ENCODE results near the gene POLR1D.

The POLR1D gene

DNA sequence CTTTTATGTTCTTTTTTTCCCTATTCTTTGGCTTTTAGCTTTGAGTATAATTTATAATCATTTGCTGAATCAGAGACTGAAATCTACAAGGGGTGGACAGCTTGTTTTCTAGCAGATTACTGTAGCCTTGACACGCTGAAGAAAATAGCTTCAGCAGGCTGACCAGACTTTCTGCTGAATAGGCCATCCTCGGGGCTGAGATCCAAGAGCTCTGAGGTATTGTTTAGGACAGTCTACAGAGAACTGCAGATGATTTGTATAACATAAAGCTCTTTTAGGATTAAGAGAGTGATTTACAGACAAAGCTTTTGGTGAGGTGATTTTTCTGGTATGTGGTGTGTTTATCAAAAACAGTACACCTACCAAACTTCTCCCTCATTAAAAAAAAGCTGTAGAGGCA lies 16.8 kb downstream of the POLR1D start:
- DNase-seq (ENCODE audit: low read depth in 3 of 3): no peak

DNA sequence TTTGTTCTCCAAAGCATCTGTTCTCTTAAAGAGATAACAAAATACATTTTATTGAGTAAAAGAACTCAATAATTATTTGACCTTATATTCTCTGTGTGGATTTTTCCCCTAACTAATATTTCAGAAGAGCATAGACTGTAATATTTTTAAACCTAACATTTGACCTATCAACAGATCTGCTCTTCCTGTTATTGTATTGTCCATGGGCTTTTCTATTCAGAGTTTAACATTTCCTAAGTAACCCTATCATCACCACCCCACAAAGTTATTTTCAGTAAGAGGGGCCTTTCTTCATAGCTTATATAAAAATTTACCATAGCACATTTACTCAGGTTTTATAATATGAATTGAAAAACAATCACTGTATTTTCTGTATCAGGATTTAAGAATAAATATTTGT lies 17.5 kb downstream of the POLR1D start:
- no peak for DNase-seq (ENCODE audit: low read depth in 3 of 3)

DNA sequence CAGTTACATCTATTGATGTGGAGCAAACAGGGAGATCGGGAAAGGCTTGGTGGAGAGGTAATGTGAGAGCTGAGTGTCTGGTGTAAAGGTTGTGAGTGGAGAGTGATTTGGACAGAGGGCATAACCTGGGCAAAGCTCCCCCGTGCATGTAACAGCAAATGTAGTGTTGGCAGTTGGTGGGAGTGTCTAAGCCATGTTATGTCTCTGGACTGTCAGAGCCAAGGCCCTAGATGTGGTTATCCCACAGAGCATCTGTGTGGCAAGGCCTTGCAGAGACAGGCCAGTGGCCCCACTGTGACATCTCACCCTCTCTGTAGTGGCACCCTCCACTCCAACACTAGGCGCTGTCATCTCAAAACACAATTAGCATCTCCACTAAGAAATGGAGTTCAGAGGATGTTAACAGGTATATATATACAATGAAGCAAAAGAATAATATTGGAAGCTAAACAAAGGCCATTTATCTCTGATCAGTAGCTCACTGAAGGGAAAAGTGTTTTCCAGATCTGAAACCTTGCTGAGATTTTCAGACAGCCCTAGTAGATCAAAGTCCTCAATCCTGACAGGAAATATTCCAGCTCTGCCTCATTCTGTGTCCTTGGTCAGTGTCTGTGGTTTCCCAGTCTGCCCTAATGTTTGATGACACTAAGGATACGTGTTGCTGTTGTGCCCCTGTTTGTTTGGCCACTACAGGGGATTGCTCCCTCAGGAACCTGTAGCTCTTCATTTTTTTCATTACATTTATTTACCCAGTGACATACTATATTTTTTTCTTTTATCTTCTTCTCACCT lies 20.2 kb downstream of the POLR1D start:
- DNase-seq (ENCODE audit: low read depth in 3 of 3): no peak

DNA sequence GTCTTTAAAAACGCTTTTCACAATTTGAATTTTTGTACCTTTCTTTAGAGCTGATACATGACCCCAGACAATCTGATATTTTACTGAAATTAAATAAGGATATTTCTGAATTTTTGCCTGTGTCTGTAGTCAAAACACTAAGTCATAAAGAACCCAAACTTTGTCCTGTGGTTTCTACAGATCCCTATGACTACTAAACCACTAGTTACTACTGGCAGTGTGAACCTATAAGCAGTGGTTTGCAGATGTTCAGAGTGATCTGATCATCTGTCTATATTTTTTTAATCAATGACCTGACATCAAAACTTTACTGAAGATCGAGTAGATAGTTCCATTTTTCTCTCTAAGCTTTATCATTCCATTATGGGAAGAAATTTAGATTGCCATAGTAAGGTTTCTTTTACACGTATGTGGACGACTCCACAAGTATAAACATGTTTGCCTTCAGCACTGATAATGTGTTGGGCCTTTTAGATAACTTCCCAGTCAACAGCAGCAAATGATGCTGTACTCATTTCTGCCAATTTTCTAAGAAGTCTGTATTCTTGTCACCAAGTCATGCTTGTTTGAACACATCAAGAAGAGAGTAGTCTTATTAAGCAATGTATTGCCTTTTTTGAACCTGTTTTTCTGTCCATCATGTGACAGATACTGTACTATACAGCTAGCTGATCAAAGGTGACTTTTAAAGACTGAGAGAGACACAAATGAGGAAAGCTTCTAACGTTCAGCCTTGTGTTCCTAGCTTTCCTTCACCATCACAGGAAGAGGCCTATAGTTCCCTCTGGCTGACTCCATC lies 21.8 kb downstream of the POLR1D start:
- no peak for DNase-seq (ENCODE audit: low read depth in 3 of 3)

DNA sequence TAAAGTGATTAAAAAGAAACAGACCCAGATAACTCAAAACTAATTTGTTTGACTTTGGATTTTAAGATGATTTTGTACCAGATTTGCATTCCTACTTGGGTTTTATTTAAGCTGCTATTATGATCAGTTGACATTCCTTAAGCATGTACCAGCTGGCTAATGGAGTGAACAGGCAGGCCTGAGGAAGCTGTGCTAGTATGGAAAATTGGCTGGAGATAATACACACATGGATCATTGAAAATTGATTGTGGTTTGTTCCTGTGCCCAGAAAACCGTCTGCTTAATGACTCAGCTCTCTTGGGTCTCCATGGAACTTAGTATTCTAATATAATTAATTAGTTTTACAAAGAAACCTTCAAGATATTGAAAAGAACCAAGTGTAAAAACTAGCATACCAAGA lies 22.6 kb downstream of the POLR1D start:
- DNase-seq (ENCODE audit: low read depth in 3 of 3): no peak

DNA sequence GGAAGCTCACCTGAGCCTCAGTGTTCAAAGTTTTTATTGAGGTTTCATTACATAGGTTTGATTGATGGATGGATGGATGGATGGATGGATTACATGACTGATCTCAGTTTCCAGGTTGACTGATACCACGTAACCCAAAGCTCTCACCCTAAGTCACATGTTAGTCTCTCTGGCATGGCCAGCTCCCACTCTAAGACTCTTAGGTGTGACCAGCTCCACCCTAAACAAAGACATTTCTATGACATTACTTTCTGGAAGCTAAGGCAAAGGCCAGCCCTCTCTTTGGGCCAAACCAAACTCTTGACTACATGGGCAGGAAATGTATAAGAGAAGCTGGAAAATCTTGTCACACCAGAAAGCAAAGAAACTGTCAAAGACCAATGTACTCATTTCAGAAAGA lies 28.6 kb downstream of the POLR1D start:
- DNase-seq (ENCODE audit: low read depth in 3 of 3): no peak

DNA sequence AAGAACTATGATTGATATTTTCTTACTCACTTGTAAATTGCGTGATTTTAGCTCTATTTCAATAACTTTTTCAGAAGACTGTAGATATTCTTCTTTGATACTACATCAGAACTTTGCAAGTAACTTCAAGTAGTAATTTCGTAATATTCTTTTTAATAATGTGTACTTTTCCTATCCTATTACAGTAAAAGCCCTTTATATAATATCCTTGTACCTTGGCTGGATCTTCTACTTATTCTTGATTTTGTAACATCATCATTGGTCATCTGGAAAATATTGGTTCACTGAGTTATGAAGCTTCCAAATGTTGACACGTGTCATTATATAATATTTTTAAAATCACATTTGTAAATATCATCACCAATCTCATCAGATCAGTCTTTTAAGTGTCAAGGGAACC lies 32.4 kb downstream of the POLR1D start:
- no peak for DNase-seq (ENCODE audit: low read depth in 3 of 3)

DNA sequence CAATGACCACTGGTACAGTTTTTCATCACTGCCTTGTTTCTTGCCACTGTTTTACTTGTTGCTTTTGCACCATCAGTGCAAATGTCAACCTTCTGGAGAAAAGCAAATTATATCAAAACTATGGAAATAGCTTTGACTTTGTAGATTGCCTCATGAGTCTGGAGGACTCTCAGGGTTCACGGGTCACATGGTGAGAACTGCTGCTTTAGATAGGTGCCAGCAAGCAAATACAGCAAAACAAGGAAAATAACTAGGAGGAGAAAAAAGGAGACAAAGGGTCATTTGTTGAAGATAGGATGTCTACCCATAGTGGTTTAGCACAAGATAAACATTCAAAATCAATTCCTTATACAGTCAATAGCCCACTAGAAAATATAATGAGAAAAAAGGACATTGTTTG lies 33.1 kb downstream of the POLR1D start:
- DNase-seq (ENCODE audit: low read depth in 3 of 3): no peak

DNA sequence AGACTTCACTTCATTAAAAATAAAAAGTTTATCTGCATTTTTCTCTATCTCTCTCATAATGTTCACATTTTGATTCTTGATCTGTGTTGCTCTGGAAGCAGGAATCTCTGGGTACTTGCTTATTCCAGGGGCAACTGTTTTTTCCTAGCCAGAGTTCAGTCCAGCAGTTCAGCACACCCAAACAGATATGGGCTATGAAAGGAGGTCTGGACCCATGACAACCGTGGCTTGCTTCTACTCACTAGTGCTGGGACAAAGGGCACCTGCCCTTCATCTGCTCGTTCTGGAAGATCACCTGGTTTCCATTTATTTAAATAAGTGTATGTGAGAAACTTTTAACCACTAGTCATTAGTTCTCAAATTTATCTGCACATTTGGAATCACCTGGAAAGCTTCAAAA lies 36.0 kb downstream of the POLR1D start:
- no peak for DNase-seq (ENCODE audit: low read depth in 3 of 3)

DNA sequence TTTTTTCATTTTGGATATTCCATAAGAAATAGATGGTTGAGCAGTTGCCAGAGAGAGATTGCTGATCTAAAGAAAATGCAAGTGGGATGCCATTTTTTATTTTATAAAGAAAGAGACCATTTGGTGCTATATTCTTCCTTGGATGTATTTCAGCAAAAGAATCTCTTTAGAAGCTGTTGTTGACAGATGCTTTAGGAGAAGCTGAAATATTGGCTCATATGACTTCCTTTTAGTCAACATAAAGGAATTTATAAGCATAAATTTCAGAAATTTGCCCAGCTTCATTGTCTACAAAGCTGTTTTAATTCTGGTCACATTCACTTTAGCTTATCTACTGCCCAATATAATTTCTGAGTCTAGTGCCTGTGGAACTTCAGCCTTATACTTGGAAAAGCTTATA lies 36.9 kb downstream of the POLR1D start:
- DNase-seq (ENCODE audit: low read depth in 3 of 3): no peak

DNA sequence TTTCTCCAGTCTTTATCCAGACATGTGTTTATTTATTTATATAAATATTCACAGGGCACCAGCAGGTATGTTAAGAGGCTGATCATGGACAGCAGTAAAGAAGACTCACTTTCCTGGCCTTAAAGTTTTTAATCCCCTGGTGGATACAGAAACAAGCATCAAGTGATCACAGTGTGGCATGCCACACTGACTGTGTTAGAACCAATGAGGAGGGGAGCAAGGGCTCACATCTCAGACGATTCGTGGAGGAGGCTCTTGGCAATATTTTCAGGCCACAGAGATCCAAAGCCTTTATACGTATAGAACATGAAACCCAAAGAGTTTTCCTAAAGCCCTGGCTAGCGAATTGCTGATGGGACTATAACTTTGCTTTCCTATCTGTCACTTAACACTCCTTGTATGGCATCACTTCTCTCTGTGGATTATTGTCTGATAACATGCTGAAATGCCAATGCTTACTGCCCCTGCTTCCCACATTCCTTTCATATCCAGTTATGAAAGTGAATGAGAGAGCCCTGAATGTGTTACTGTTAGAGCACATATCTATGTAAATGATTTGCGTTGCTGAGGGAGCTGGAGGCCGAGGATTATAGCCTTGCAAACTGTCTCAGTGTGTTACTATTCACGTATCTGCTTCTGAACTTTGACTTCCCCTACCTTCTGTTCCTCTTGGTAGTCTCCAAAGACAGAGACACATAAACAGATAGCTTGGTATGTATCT lies 37.6 kb downstream of the POLR1D start:
- DNase-seq (ENCODE audit: low read depth in 3 of 3): no peak

DNA sequence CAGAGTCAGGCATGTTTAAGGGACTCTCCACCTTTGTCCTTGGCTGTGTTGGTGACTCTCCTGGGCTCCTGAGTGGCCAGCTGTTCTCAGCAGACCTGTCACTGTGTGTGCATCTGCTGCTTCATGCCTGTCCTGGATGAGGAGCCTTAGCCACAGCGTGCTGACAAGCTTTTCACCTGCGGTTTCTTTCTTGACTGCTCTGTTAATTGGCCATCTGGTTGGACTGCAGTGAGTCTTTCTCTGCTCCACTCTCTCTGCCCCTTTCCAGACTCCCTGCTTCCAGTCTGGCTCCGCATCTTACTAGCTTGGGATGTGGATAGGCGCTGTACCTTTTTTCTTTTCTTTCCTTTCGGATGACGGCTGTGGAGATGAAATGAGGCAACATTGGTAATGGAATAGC lies 38.8 kb downstream of the POLR1D start:
- no peak for DNase-seq (ENCODE audit: low read depth in 3 of 3)

DNA sequence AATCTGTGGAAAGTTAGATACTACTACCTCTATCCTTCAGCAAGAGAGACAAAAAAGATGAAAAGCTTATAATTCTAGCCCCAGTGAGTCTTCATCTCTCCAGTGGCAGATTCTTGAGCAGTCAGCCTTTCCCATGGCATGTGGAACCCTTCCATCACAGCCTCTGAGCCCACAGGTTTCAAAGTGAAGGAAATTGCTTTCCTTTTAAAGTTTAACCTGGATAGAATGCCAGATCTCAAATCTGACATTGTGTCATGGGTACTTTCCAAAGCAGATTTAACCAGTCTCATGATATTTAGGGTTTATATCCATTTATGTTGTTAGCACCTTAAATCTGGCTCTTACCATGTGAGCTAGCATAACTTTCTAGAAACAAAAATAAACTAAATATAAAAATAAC lies 39.3 kb downstream of the POLR1D start:
- no peak for DNase-seq (ENCODE audit: low read depth in 3 of 3)

DNA sequence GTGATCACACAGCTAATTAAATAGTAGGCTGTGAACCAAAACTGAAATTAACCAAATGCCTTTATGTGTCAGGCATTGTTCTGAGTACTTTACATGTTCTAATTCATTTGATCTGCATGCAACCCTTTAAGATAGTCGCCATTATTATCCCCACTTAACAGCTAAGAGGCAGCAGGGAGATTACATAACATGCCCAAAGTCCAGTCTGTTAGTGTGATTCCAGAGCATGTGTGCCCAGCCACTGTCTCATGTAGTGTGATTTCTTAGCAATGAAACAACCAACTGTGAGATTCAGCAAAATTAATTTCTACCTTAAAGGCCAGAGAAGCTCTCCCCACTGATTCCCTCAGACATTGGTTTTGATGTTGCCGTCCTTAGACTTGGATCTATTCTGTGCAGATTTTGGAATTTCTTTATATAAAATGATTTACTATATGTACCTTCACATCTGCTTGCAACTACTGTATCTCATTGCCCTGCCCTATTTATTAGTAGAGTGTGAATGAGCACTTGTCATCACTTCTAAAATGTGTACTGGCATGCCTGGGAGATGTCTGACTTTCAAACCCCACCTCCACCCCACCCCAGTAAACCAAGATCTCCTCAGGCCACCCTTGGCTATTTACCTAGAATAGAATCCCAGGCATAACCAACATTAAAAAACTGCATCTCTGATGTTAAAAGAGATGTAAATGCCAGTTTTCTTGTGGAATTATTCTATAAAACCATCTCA lies 41.2 kb downstream of the POLR1D start:
- DNase-seq (ENCODE audit: low read depth in 3 of 3): no peak

DNA sequence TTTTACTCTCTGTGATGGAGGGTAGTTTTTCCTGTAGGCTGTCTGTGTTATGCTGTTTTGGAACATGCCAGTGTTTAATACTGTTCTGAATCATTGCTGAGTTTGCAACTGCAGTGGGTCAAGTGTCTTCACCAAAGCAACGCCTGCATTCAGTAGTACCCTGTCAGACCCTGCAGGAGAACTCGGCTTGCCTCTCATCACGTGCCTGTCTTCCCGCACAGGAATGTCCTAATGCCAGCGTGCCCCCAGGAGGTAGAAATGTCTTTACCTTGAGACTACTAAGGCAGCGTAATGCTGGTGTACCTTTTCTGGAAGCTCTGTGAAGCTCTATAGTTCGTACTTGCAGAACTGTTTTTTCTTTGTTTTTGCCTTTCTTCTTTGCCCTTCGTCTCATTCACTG lies 42.3 kb downstream of the POLR1D start:
- no peak for DNase-seq (ENCODE audit: low read depth in 3 of 3)

DNA sequence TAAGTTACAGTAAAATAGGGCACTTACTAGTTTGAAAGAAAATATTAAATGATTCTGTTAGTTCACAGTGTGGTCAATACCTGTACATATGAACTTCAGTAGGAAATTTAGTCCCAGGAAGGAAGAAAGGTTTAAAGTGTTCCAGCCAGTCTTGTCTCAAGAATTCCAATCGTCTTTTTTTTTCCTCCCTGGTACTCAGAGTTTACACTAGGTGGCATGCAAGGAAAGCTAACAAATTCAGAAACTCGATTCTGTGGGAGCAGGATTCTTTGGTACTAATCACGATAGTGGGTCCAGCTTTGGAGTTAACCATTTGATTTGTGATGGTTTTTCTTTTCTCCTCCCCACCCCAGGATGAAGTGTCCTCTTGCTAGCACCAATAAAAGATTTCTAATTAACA lies 43.6 kb downstream of the POLR1D start:
- no peak for DNase-seq (ENCODE audit: low read depth in 3 of 3)

DNA sequence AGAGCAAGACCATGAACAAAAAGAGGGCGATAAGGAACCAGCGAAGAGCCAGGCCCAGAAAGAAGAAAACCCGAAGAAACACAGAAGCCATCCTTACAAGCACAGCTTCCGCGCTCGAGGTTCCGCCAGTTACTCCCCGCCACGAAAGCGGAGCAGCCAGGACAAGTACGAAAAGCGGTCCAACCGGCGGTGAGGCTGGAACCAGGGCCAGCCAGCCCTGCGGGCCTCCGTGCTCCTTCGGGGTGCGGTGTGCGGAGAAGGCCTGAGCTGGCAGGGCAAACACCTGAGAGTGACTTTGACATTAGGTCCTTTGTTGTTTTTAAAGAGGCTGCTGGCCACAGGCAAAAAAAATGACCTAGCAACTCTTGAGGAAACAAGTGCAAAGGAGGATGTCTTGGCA lies 44.1 kb downstream of the POLR1D start:
- no peak for DNase-seq (ENCODE audit: low read depth in 3 of 3)

DNA sequence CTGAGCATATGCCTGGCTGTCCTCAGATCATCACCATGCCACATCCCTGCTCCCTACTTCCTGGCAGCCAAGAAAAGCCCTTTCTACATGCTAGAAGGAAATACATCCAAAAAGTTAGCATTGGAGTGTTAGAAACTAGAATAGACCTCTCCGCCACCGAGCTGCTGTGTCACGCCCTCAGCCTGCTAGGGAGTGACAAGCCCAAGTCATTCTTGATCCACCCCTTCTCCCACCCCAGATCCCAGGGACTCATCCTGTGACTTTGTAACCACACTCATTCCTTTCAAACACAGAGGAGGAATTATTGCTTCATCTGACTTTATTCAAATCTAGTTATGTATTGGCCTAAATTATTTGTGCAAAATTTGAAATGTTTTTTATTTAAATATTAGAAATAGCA lies 45.3 kb downstream of the POLR1D start:
- no peak for DNase-seq (ENCODE audit: low read depth in 3 of 3)

DNA sequence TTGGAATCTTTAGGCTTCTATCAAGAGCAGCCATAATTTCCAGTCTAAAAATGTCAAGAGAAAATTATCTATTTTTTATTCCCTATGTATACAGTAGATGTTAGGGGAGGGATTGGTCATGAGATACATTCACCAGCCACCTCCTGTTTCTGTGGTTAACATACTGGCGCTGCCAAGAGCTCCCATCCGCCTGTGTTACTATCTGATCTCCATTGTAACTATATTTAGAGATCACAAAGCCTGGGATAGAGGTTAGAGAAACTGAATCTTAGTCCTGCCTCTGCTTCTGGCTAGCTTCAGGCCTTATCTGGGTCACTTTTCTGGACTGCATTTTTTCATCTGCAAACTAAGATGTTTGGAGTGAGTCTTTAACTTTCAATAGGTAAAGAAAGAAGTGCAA lies 46.3 kb downstream of the POLR1D start:
- no peak for DNase-seq (ENCODE audit: low read depth in 3 of 3)

DNA sequence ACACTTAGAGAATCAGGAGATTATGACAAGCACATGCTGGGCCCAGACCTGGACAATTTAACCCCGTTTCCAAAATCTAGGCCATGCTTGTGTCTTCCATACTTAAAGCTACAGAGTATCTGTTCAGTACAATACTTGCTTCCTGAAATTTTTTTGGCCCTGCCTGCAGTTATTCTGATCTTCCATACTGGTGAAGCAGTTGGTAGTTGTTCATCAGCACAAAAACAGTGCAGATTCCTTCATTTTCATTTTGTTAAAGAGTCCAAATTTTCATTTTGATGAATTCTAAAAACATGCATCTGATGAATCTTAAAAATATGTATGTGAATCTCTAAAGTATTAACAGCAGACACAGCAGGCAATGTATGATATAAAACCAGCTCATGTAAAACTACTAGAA lies 49.2 kb downstream of the POLR1D start:
- no peak for DNase-seq (ENCODE audit: low read depth in 3 of 3)

DNA sequence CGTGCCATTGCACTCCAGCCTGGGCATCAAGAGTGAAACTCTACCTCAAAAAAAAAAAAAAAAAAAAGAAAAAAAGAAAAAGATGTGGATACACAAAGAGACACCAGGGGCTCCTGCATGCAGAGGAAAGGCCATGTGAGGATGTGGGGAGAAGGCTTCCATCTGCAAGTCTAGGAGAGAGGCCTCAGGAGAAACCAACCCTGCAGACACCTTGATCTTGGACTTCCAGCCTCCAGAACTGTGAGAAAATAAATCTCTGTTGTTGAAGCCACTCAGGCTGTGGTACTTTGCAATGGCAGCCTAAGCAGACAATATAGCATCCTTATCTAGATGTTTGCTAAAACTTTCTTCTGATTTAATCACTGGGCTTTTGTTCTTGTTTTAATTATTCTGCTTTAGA lies 50.3 kb downstream of the POLR1D start:
- DNase-seq (ENCODE audit: low read depth in 3 of 3): no peak

Measured in stimulated activated CD4-positive, alpha-beta T cell treated with anti-CD3 and anti-CD28 coated beads, TNF-alpha, amount 100 ng/mL, for 24 hours (primary cell).